ENCODE measurements around the gene FOXD4L6. TPM values are rescaled to one million over a fixed set of nuclear protein-coding genes. Genes with fewer than 3 reads are reported as not detected.

FOXD4L6 gene
- total RNA-seq, result under 0.01 TPM in 1 of 2 replicates, not detected in the other

GRCh38 chr9:41128581-41128980 lies at the start of gene FOXD4L6:
Gene FOXD4L6, minus strand, starts transcription at chr9:41128681. Its CDS starts 298 bp downstream, at chr9:41128383.

Other genes starting within 250 kb of the FOXD4L6 start
- 5.0 and 7.1 TPM in 2 replicates for gene ZNG1F, start 60.6 kb upstream of the FOXD4L6 start, total RNA-seq

All from endothelial cell of coronary artery (primary cell).